Measurements from ENCODE around the gene VOPP1.

VOPP1 gene

DNA sequence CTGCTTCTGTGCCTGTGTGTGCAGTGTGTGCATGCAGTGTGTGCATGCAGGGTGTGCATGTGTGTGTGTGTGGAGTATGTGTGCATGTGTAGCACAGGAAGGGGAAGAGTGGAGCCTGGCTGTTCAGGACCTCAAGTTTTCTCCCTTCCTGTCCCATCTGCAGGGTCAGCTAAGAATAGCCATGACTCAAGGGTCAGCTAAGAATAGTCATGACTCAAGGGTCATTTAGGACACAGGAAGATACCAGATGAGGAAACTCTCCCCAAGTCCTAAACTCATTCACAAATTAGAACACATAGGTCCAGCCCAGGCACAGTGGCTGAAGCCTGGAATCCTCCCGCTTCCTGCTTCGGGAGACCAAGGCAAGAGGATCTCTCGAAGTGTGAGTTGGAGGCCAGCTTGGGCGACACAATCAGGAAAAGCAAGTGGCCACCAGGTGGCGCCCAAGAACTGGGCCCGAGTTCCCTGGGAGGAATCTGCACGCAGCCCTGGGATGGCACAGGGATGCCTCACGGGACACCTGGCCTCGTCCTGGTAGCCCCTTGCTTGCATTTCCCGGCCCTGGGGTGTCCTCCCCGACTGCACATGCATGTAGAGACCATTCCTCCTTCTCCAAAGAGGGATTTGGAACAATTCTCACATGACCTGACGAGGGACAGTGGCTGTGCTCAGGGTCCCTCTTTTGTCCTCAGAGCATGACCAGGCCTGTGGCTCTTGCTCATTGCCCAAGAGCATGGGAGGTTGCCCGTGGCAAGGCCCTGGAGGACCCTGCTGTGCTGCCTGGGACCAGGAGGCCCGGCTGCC is 21.4 kb upstream of the VOPP1 start:
- Histone ChIP-seq H3K27me3 (ENCODE audit: control insufficient read depth, insufficient read depth, low read length, poor library complexity, severe bottlenecking) (no peaks in the 10 kb centered on the region), H3K4me1 (ENCODE audit: control insufficient read depth, insufficient read depth, low read length) (no peaks in the 10 kb centered on the region), H3K27ac (ENCODE audit: insufficient read depth, low read depth, low read length, poor library complexity, severe bottlenecking) (no peak overlapping the region), H3K36me3 (ENCODE audit: control insufficient read depth, insufficient read depth, low read length) (no peaks in the 10 kb centered on the region), H3K9me3 (ENCODE audit: control insufficient read depth, low read length) (no peaks in the 10 kb centered on the region), H3K4me3 (ENCODE audit: insufficient read depth, low read depth, low read length) (no peak overlapping the region)
- WGBS, 2 experiments = 52 to 53% methylated on average over 14 of the region's 14 CpGs

DNA sequence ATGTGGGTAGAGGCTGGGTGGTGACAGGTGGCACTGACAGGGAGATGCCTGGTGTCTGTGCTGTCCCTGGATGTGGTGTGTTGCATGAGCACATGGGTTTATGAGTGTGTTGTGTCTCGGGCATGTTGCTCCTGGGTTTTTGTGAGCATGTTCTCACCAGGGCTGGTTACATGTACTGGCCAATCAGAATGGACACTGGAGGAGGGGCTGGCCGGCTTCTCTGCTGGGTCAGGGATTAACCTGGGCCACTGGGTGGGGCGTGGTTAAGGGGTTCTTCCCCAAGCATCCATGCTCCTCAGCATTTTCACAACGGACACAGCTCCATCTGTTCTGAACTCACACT is 20.8 kb upstream of the VOPP1 start:
- H3K36me3 ChIP-seq (ENCODE audit: control insufficient read depth, insufficient read depth, low read length) = no peaks in the 10 kb centered on the region
- 81 to 84% methylated on average over 4 of the region's 4 CpGs for WGBS, 2 experiments

GRCh38 chr7:55592492-55592891 is 20.2 kb upstream of the VOPP1 start:
- H3K36me3 ChIP-seq (ENCODE audit: control insufficient read depth, insufficient read depth, low read length) = no peaks in the 10 kb centered on the region
- no peaks in the 10 kb centered on the region for H3K4me1 ChIP-seq (ENCODE audit: control insufficient read depth, insufficient read depth, low read length)
- H3K27me3 ChIP-seq (ENCODE audit: control insufficient read depth, insufficient read depth, low read length, poor library complexity, severe bottlenecking) = no peaks in the 10 kb centered on the region
- no peaks in the 10 kb centered on the region for H3K9me3 ChIP-seq (ENCODE audit: control insufficient read depth, low read length)
- no peak overlapping the region for H3K4me3 ChIP-seq (ENCODE audit: insufficient read depth, low read depth, low read length)
- no peak overlapping the region for H3K27ac ChIP-seq (ENCODE audit: insufficient read depth, low read depth, low read length, poor library complexity, severe bottlenecking)
- WGBS, 2 experiments = 81 to 89% methylated on average over 1 of the region's 1 CpG

More for the DNA sequence above, 20.8 kb upstream of the VOPP1 start:
- H3K4me1 ChIP-seq (ENCODE audit: control insufficient read depth, insufficient read depth, low read length) = no peaks in the 10 kb centered on the region
- H3K27me3 ChIP-seq (ENCODE audit: control insufficient read depth, insufficient read depth, low read length, poor library complexity, severe bottlenecking) = no peaks in the 10 kb centered on the region
- H3K4me3 ChIP-seq (ENCODE audit: insufficient read depth, low read depth, low read length) = no peak overlapping the region
- no peak overlapping the region for H3K27ac ChIP-seq (ENCODE audit: insufficient read depth, low read depth, low read length, poor library complexity, severe bottlenecking)
- no peaks in the 10 kb centered on the region for H3K9me3 ChIP-seq (ENCODE audit: control insufficient read depth, low read length)

- Histone ChIP-seq H3K36me3 (ENCODE audit: control insufficient read depth, insufficient read depth, low read length) (no peaks in the 10 kb centered on the region), H3K4me1 (ENCODE audit: control insufficient read depth, insufficient read depth, low read length) (no peaks in the 10 kb centered on the region), H3K4me3 (ENCODE audit: insufficient read depth, low read depth, low read length) (no peak overlapping the region), H3K9me3 (ENCODE audit: control insufficient read depth, low read length) (no peaks in the 10 kb centered on the region), H3K27me3 (ENCODE audit: control insufficient read depth, insufficient read depth, low read length, poor library complexity, severe bottlenecking) (no peaks in the 10 kb centered on the region), H3K27ac (ENCODE audit: insufficient read depth, low read depth, low read length, poor library complexity, severe bottlenecking) (no peak overlapping the region)
- WGBS, 2 experiments = 91 to 93% methylated on average over 3 of the region's 3 CpGs
These were observed 19.1 kb upstream of the VOPP1 start for GRCh38 chr7:55591282-55591931.

- 89 to 91% methylated on average over 8 of the region's 8 CpGs for WGBS, 2 experiments
- no peaks in the 10 kb centered on the region for H3K36me3 ChIP-seq (ENCODE audit: control insufficient read depth, insufficient read depth, low read length)
- no peak overlapping the region for H3K4me3 ChIP-seq (ENCODE audit: insufficient read depth, low read depth, low read length)
- H3K27ac ChIP-seq (ENCODE audit: insufficient read depth, low read depth, low read length, poor library complexity, severe bottlenecking) = no peak overlapping the region
- no peaks in the 10 kb centered on the region for H3K4me1 ChIP-seq (ENCODE audit: control insufficient read depth, insufficient read depth, low read length)
- H3K9me3 ChIP-seq (ENCODE audit: control insufficient read depth, low read length) = no peaks in the 10 kb centered on the region
- H3K27me3 ChIP-seq (ENCODE audit: control insufficient read depth, insufficient read depth, low read length, poor library complexity, severe bottlenecking) = no peaks in the 10 kb centered on the region
These were observed 18.4 kb upstream of the VOPP1 start for GRCh38 chr7:55590517-55591281.

- 87 to 89% methylated on average over 1 of the region's 1 CpG for WGBS, 2 experiments
These were observed 17.6 kb upstream of the VOPP1 start for GRCh38 chr7:55589905-55590304.

DNA sequence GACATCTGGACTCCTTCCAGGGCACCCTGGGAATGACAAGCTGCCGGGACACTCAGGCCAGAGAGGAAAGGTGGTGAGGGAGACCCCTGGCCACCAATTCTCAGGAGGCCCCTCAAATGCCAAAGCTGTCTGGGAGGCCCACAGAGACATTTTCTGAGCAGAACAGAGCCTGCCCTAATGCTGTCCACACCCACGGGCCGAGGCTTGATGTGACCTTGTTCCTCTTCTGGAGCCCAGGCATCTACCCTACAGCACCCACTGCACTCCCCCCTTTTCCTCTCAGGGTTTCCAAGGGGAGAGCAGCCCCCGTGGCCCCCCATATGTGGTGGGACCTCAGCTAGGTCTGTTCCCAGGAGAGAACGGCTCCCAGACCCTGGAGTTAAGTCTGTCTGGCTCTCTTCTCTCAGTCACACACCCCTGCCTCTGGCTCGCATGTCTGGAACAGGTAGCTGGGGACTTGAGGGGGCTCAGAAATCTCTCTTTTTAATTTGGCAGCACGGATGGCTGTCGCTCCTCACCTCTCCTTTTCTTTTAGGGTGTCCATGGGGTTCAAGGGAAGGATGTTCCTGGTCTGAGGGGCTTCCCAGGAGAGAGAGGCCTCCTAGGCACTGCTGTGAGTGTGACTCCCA is 16.8 kb upstream of the VOPP1 start:
- 90 to 92% methylated on average over 8 of the region's 8 CpGs for WGBS, 2 experiments

More at GRCh38 chr7:55589905-55590304, 17.6 kb upstream of the VOPP1 start:
- Histone ChIP-seq H3K36me3 (ENCODE audit: control insufficient read depth, insufficient read depth, low read length) (no peaks in the 10 kb centered on the region), H3K4me1 (ENCODE audit: control insufficient read depth, insufficient read depth, low read length) (no peaks in the 10 kb centered on the region), H3K27ac (ENCODE audit: insufficient read depth, low read depth, low read length, poor library complexity, severe bottlenecking) (no peak overlapping the region), H3K27me3 (ENCODE audit: control insufficient read depth, insufficient read depth, low read length, poor library complexity, severe bottlenecking) (no peaks in the 10 kb centered on the region), H3K9me3 (ENCODE audit: control insufficient read depth, low read length) (no peaks in the 10 kb centered on the region), H3K4me3 (ENCODE audit: insufficient read depth, low read depth, low read length) (no peak overlapping the region)

GRCh38 chr7:55588379-55588699 is 16.0 kb upstream of the VOPP1 start:
- no peak overlapping the region for H3K4me3 ChIP-seq (ENCODE audit: insufficient read depth, low read depth, low read length)
- no peaks in the 10 kb centered on the region for H3K9me3 ChIP-seq (ENCODE audit: control insufficient read depth, low read length)
- no peaks in the 10 kb centered on the region for H3K4me1 ChIP-seq (ENCODE audit: control insufficient read depth, insufficient read depth, low read length)
- no peaks in the 10 kb centered on the region for H3K27me3 ChIP-seq (ENCODE audit: control insufficient read depth, insufficient read depth, low read length, poor library complexity, severe bottlenecking)
- no peak overlapping the region for H3K27ac ChIP-seq (ENCODE audit: insufficient read depth, low read depth, low read length, poor library complexity, severe bottlenecking)
- no peaks in the 10 kb centered on the region for H3K36me3 ChIP-seq (ENCODE audit: control insufficient read depth, insufficient read depth, low read length)
- WGBS, 2 experiments = 92 to 95% methylated on average over 4 of the region's 4 CpGs

More for the DNA sequence above, 16.8 kb upstream of the VOPP1 start:
- no peak overlapping the region for H3K27ac ChIP-seq (ENCODE audit: insufficient read depth, low read depth, low read length, poor library complexity, severe bottlenecking)
- H3K27me3 ChIP-seq (ENCODE audit: control insufficient read depth, insufficient read depth, low read length, poor library complexity, severe bottlenecking) = no peaks in the 10 kb centered on the region
- no peaks in the 10 kb centered on the region for H3K9me3 ChIP-seq (ENCODE audit: control insufficient read depth, low read length)
- no peaks in the 10 kb centered on the region for H3K4me1 ChIP-seq (ENCODE audit: control insufficient read depth, insufficient read depth, low read length)
- no peaks in the 10 kb centered on the region for H3K36me3 ChIP-seq (ENCODE audit: control insufficient read depth, insufficient read depth, low read length)
- H3K4me3 ChIP-seq (ENCODE audit: insufficient read depth, low read depth, low read length) = no peak overlapping the region

DNA sequence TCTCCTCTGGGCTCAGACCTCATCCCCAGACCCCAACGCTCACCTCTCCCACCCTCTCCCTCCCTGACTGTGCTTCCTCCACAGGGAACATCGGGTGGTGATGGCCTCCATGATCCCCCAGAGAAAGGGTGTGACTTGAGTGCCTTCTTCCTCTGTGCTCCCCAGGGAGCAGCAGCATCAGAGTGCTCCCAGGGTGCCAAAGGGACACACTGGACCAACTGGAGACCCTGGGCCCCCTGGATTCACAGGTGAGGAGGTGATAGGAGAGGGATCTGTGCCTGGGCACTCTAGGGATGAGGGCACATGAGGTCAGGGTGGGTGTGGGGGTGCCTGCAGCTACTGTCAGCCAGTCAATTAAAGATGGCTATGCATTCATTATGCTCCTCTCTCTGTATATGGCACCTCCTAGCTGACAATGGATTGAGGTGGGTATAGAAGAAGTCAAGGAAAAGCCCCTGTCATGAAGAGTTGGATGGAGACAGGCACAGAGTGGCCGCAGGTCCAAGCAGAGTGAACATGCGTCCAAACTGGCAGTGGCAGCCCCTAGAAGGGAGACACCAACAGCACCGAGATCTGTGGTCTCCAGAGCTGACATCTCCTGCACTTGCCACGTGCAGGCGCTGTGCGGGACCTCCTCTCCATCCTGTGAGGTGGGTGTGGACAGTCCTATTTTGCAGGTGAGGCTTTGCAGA is 15.5 kb upstream of the VOPP1 start:
- WGBS, 2 experiments = 90 to 93% methylated on average over 8 of the region's 8 CpGs
- H3K27me3 ChIP-seq (ENCODE audit: control insufficient read depth, insufficient read depth, low read length, poor library complexity, severe bottlenecking) = no peaks in the 10 kb centered on the region
- H3K9me3 ChIP-seq (ENCODE audit: control insufficient read depth, low read length) = no peaks in the 10 kb centered on the region
- H3K27ac ChIP-seq (ENCODE audit: insufficient read depth, low read depth, low read length, poor library complexity, severe bottlenecking) = no peak overlapping the region
- no peaks in the 10 kb centered on the region for H3K36me3 ChIP-seq (ENCODE audit: control insufficient read depth, insufficient read depth, low read length)
- H3K4me3 ChIP-seq (ENCODE audit: insufficient read depth, low read depth, low read length) = no peak overlapping the region
- no peaks in the 10 kb centered on the region for H3K4me1 ChIP-seq (ENCODE audit: control insufficient read depth, insufficient read depth, low read length)

All from ectodermal cell (in vitro differentiated cells).